HepG2 (cell line): Measurements from ENCODE around the gene COQ7. TPM values are rescaled to one million over a fixed set of nuclear protein-coding genes. Genes with fewer than 3 reads are reported as not detected.

Source experiments
- ASH2L ChIP-seq: fragments of 300-600, 200-600 bp; sonication (generic); IDR thresholded peaks from 2 replicates; pipeline ENCODE4 v1.7.0; 2017; ENCODE audit warnings: low read depth, mild to moderate bottlenecking, moderate library complexity, mixed read lengths, low read length; ENCODE audit not compliant: insufficient read length
- HINFP ChIP-seq: sonication (generic); formaldehyde crosslinking; IDR thresholded peaks from 2 replicates; pipeline ENCODE4 v1.4.0; 2020; ENCODE audit warnings: low read depth, mild to moderate bottlenecking, missing genetic modification reagents
- JARID2 ChIP-seq: sonication (generic); formaldehyde crosslinking; IDR thresholded peaks from 2 replicates; pipeline ENCODE4 v1.8.1; 2023; ENCODE audit warnings: missing genetic modification reagents, inconsistent platforms; ENCODE audit not compliant: insufficient replicate concordance
- POGK ChIP-seq: sonication (generic); formaldehyde crosslinking; conservative IDR thresholded peaks from 2 replicates; pipeline ENCODE4 v1.8.0; 2022; ENCODE audit warnings: mild to moderate bottlenecking, moderate library complexity, missing genetic modification reagents
- SP2 ChIP-seq: sonication (generic); formaldehyde crosslinking; IDR thresholded peaks from 2 replicates; pipeline ENCODE4 v1.5.1; 2020; ENCODE audit warnings: mild to moderate bottlenecking, missing genetic modification reagents
- TCF12 ChIP-seq, 2 experiments: fragments of 450-650 bp in 1 of 2; sonication (generic) in 1 of 2; formaldehyde crosslinking in 1 of 2; IDR thresholded peaks; 2 replicates each; pipeline versions ENCODE4 v1.6.1 to v1.8.0; 2017 to 2022; ENCODE audit warnings: antibody characterized with exemption in 1 of 2, mild to moderate bottlenecking in 1 of 2, missing genetic modification reagents in 1 of 2, moderate library complexity in 1 of 2
- TERF1 ChIP-seq: sonication (generic); formaldehyde crosslinking; IDR thresholded peaks from 2 replicates; pipeline ENCODE4 v1.8.0; 2022; ENCODE audit warnings: mild to moderate bottlenecking, missing genetic modification reagents, moderate library complexity
- ZFP90 ChIP-seq: sonication (generic); formaldehyde crosslinking; IDR thresholded peaks from 2 replicates; pipeline ENCODE4 v1.8.0; 2022; ENCODE audit warnings: missing genetic modification reagents, mild to moderate bottlenecking, inconsistent platforms, borderline replicate concordance
- ZNF253 ChIP-seq: sonication (generic); formaldehyde crosslinking; IDR thresholded peaks from 2 replicates; pipeline ENCODE4 v1.8.0; 2022; ENCODE audit warnings: mild to moderate bottlenecking, missing genetic modification reagents, borderline replicate concordance
- ZNF256 ChIP-seq: sonication (generic); formaldehyde crosslinking; conservative IDR thresholded peaks from 2 replicates; pipeline ENCODE4 v1.4.0; 2020; ENCODE audit warnings: missing genetic modification reagents
- ZNF468 ChIP-seq: sonication (generic); formaldehyde crosslinking; IDR thresholded peaks from 2 replicates; pipeline ENCODE4 v1.8.0; 2022; ENCODE audit warnings: mild to moderate bottlenecking, moderate library complexity, missing genetic modification reagents
- ZNF484 ChIP-seq: sonication (generic); formaldehyde crosslinking; IDR thresholded peaks from 2 replicates; pipeline ENCODE4 v1.5.1; 2020; ENCODE audit warnings: mild to moderate bottlenecking, low read depth, missing genetic modification reagents, borderline replicate concordance
- ZNF720 ChIP-seq: sonication (generic); formaldehyde crosslinking; IDR thresholded peaks from 2 replicates; pipeline ENCODE4 v1.4.0; 2020; ENCODE audit warnings: missing genetic modification reagents
- ZNF724P ChIP-seq: sonication (generic); formaldehyde crosslinking; IDR thresholded peaks from 2 replicates; pipeline ENCODE4 v1.8.0; 2022; ENCODE audit warnings: missing genetic modification reagents, borderline replicate concordance
- polyA plus RNA-seq, 8 experiments: library from polyadenylated mRNA; depleted of rRNA in 3 of 8; stranded (reverse) in 7 of 8; unstranded in 1 of 8; fragments of >200 nt; fragmentation: Illumina TruSeq in 4 of 8; extraction: Trizol in 4 of 8; gene quantifications; 2 replicates each; pipeline versions ENCODE4 v1.2.1 to v1.2.3, GENCODE V29; 2011 to 2016; ENCODE audit warnings: low read depth in 4 of 8, missing spikeins in 1 of 8, mixed read lengths in 1 of 8; ENCODE audit not compliant: insufficient read depth in 1 of 8
- total RNA-seq, 5 experiments: library from RNA; depleted of rRNA; stranded (reverse); fragments of >200 nt; fragmentation: Illumina TruSeq; extraction: Trizol; gene quantifications; 2 replicates each; pipeline ENCODE4 v1.2.3, GENCODE V29; 2016; ENCODE audit warnings: low read depth in 1 of 5
- TF ChIP-seq, protein P1 (sequence below): sonication (generic); formaldehyde crosslinking; IDR thresholded peaks from 2 replicates; pipeline ENCODE4 v1.4.0; 2020; ENCODE audit warnings: mild to moderate bottlenecking, missing genetic modification reagents
- TF ChIP-seq, protein P2 (sequence below): sonication (generic); formaldehyde crosslinking; IDR thresholded peaks from 2 replicates; pipeline ENCODE4 v1.5.0; 2020; ENCODE audit warnings: missing genetic modification reagents
- TF ChIP-seq, protein P3 (sequence below): sonication (generic); formaldehyde crosslinking; IDR thresholded peaks from 2 replicates; pipeline ENCODE4 v1.5.1; 2020; ENCODE audit warnings: mild to moderate bottlenecking, missing genetic modification reagents, borderline replicate concordance

The COQ7 gene
- total and polyA plus RNA-seq, 2 of the 13 experiments (the other 11 are each of a cell fraction or from before 2014, with no cell fraction given) = 20.1 to 45.7 TPM

- TF ChIP-seq TCF12 (IDR thresholded peaks at IDR 0.05) = no peak
- 0 out of 2 replicates have a peak, but pooled peaks have one; percentile 57 for TF ChIP-seq TCF12 (CRISPR knock-in tag; IDR thresholded peaks at IDR 0.05)
- no peak for TF ChIP-seq ZNF484 (CRISPR knock-in tag)
- TF ChIP-seq SP2 (CRISPR knock-in tag) = peak; percentile 40
- TF ChIP-seq ZNF724P (CRISPR knock-in tag) = 0 out of 2 replicates have a peak, but pooled peaks have one; percentile 61
- TF ChIP-seq TERF1 (CRISPR knock-in tag) = peak; percentile 89; the same call in 1 of the 2 replicates
- peak; percentile 75; the same call in 1 of the 2 replicates for TF ChIP-seq ZNF256
- TF ChIP-seq, protein P1, sequence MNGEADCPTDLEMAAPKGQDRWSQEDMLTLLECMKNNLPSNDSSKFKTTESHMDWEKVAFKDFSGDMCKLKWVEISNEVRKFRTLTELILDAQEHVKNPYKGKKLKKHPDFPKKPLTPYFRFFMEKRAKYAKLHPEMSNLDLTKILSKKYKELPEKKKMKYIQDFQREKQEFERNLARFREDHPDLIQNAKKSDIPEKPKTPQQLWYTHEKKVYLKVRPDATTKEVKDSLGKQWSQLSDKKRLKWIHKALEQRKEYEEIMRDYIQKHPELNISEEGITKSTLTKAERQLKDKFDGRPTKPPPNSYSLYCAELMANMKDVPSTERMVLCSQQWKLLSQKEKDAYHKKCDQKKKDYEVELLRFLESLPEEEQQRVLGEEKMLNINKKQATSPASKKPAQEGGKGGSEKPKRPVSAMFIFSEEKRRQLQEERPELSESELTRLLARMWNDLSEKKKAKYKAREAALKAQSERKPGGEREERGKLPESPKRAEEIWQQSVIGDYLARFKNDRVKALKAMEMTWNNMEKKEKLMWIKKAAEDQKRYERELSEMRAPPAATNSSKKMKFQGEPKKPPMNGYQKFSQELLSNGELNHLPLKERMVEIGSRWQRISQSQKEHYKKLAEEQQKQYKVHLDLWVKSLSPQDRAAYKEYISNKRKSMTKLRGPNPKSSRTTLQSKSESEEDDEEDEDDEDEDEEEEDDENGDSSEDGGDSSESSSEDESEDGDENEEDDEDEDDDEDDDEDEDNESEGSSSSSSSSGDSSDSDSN = peak; percentile 98
- 0 out of 2 replicates have a peak, but pooled peaks have one; percentile 49 for TF ChIP-seq ZNF468
- TF ChIP-seq POGK (CRISPR knock-in tag) = peak; percentile 78; the same call in 1 of the 2 replicates
- TF ChIP-seq ASH2L = peak; percentile 72
- peak; percentile 64 for TF ChIP-seq JARID2
- TF ChIP-seq ZNF720 (CRISPR knock-in tag) = no peak
- TF ChIP-seq, protein P2, sequence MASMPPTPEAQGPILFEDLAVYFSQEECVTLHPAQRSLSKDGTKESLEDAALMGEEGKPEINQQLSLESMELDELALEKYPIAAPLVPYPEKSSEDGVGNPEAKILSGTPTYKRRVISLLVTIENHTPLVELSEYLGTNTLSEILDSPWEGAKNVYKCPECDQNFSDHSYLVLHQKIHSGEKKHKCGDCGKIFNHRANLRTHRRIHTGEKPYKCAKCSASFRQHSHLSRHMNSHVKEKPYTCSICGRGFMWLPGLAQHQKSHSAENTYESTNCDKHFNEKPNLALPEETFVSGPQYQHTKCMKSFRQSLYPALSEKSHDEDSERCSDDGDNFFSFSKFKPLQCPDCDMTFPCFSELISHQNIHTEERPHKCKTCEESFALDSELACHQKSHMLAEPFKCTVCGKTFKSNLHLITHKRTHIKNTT (CRISPR knock-in tag) = no peak
- peak; percentile 87; the same call in 1 of the 2 replicates for TF ChIP-seq ZFP90 (CRISPR knock-in tag)
- TF ChIP-seq ZNF253 (CRISPR knock-in tag) = peak; percentile 79; the same call in 1 of the 2 replicates
- TF ChIP-seq HINFP (CRISPR knock-in tag) = peak; percentile 71; the same call in 1 of the 2 replicates
- TF ChIP-seq, protein P3, sequence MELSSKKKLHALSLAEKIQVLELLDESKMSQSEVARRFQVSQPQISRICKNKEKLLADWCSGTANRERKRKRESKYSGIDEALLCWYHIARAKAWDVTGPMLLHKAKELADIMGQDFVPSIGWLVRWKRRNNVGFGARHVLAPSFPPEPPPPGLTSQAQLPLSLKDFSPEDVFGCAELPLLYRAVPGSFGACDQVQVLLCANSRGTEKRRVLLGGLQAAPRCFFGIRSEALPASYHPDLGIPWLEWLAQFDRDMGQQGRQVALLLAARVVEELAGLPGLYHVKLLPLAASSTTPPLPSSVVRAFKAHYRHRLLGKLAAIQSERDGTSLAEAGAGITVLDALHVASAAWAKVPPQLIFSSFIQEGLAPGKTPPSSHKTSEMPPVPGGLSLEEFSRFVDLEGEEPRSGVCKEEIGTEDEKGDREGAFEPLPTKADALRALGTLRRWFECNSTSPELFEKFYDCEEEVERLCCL (CRISPR knock-in tag) = no peak
Measured at GRCh38 chr16:19113577-19114358, 46.4 kb downstream of the COQ7 start, which contains the start of gene ITPRIPL2 (continued).
